A673 (cell line): ENCODE results near the gene CTDSP1. TPM values are rescaled to one million over a fixed set of nuclear protein-coding genes. Genes with fewer than 3 reads are reported as not detected.

Source experiments
- BruUV-seq: library from RNA; stranded (reverse); fragments of 400-500 nt; replicated peaks from 2 replicates; lab custom pipeline; 2021; lab: Mats Ljungman, UMichigan
- CTCF ChIA-PET: fragments of 300-600 bp; sonication (Branson Sonifier 250); formaldehyde crosslinking; loops from one replicate; lab custom pipeline; 2022; ENCODE audit warnings: antibody characterized with exemption; lab: Charles Lee
- POLR2A ChIA-PET: fragments of 300-600 bp; sonication (Branson Sonifier 250); formaldehyde crosslinking; loops from one replicate; lab custom pipeline; 2022; ENCODE audit warnings: antibody characterized with exemption; ENCODE audit not compliant: low non-redundant PET; lab: Charles Lee
- DNase-seq: peaks from one replicate; pipeline ENCODE4 v3.0.0-alpha.2; 2015; ENCODE audit warnings: low spot score
- H3K27ac ChIP-seq: fragments of 200-600 bp; sonication (generic); 2 replicates; pipeline ENCODE4 v1.5.1; 2016; ENCODE audit warnings: mixed run types, low read depth, mild to moderate bottlenecking, mixed read lengths, antibody characterized with exemption, low read length; ENCODE audit not compliant: poor library complexity, severe bottlenecking
- H3K27me3 ChIP-seq: fragments of 200-600 bp; sonication (generic); replicated peaks from 2 replicates; pipeline ENCODE4 v1.6.1; 2017; ENCODE audit warnings: mixed run types, low read depth, mild to moderate bottlenecking, mixed read lengths, antibody characterized with exemption, low read length; ENCODE audit not compliant: insufficient read depth, poor library complexity
- H3K36me3 ChIP-seq: fragments of 200-600 bp; sonication (generic); 2 replicates; pipeline ENCODE4 v1.6.1; 2016; ENCODE audit warnings: mixed run types, mild to moderate bottlenecking, mixed read lengths, antibody characterized with exemption, low read length; ENCODE audit not compliant: insufficient read depth, poor library complexity, severe bottlenecking
- H3K4me1 ChIP-seq: fragments of 200-600 bp; sonication (generic); 2 replicates; pipeline ENCODE4 v1.6.1; 2017; ENCODE audit warnings: mixed run types, mild to moderate bottlenecking, mixed read lengths, antibody characterized with exemption, low read length; ENCODE audit not compliant: insufficient read depth, poor library complexity, severe bottlenecking
- H3K4me3 ChIP-seq: fragments of 200-600 bp; sonication (generic); 2 replicates; pipeline ENCODE4 v1.5.1; 2016; ENCODE audit warnings: low read depth, mixed run types, mild to moderate bottlenecking, mixed read lengths, low read length; ENCODE audit not compliant: poor library complexity, severe bottlenecking
- H3K9me3 ChIP-seq: fragments of 200-600 bp; sonication (generic); 2 replicates; pipeline ENCODE4 v1.6.1; 2016; ENCODE audit warnings: mixed run types, low read depth, mild to moderate bottlenecking, mixed read lengths, antibody characterized with exemption, low read length; ENCODE audit not compliant: poor library complexity, severe bottlenecking
- EZH2 ChIP-seq: fragments of 200-600 bp; sonication (generic); IDR thresholded peaks from 2 replicates; pipeline ENCODE4 v1.6.1; 2017; ENCODE audit warnings: borderline replicate concordance, low read depth, mild to moderate bottlenecking, mixed read lengths, antibody characterized with exemption, low read length; ENCODE audit not compliant: poor library complexity, severe bottlenecking
- intact Hi-C: fragments of 100-400 bp; cut with micrococcal nuclease; formaldehyde crosslinking; loops from one replicate; pipeline ENCODE4 v1.10.0; 2022; ENCODE audit not compliant: unreplicated experiment
- total RNA-seq: library from RNA; stranded (reverse); gene quantifications from 2 replicates; pipeline ENCODE4 v1.2.3, GENCODE V29; 2021
- TF ChIP-seq, protein P1 (sequence below): fragments of 300-800, 200-600 bp; sonication (generic); conservative IDR thresholded peaks from 2 replicates; pipeline ENCODE4 v1.5.1; 2017; ENCODE audit warnings: low read depth, mild to moderate bottlenecking, antibody characterized with exemption, low read length, moderate library complexity, mixed read lengths

CTDSP1 gene
- total RNA-seq, 1 experiment from 2014 or later = 72.3 TPM

DNA sequence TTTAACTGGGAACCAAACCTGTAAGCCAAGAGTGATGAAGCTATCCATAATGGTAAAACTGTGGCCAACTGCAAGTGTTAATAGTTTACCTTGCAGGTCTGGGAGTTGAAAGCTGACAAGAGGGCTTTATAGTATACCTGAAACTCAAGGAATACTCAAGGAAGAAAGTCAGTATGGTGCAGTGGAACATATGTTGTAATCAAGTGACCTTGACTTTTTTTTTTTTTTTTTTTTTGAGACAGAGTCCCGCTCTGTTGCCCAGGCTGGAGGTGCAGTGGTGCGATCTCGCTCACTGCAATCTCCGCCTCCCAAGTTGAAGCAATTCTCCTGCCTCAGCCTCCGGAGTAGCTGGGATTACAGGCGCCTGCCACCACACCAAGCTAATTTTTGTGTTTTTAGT is 46.9 kb downstream of the CTDSP1 start:
- no peak overlapping the region for H3K4me3 ChIP-seq
- BruUV-seq = no TSS peak
- intact Hi-C loops = no loop called here
- ChIA-PET CTCF (no interaction called here), POLR2A (no interaction called here)
- no peaks in the 10 kb centered on the region for H3K27me3 ChIP-seq
- no peak overlapping the region for H3K27ac ChIP-seq
- TF ChIP-seq, protein P1, sequence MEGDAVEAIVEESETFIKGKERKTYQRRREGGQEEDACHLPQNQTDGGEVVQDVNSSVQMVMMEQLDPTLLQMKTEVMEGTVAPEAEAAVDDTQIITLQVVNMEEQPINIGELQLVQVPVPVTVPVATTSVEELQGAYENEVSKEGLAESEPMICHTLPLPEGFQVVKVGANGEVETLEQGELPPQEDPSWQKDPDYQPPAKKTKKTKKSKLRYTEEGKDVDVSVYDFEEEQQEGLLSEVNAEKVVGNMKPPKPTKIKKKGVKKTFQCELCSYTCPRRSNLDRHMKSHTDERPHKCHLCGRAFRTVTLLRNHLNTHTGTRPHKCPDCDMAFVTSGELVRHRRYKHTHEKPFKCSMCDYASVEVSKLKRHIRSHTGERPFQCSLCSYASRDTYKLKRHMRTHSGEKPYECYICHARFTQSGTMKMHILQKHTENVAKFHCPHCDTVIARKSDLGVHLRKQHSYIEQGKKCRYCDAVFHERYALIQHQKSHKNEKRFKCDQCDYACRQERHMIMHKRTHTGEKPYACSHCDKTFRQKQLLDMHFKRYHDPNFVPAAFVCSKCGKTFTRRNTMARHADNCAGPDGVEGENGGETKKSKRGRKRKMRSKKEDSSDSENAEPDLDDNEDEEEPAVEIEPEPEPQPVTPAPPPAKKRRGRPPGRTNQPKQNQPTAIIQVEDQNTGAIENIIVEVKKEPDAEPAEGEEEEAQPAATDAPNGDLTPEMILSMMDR = no peak
- TF ChIP-seq EZH2 = no peak
- no peaks in the 10 kb centered on the region for H3K4me1 ChIP-seq
- peaks cover 12% of the 10 kb centered on the region for H3K36me3 ChIP-seq
- no peak for DNase-seq
- H3K9me3 ChIP-seq = no peaks in the 10 kb centered on the region

DNA sequence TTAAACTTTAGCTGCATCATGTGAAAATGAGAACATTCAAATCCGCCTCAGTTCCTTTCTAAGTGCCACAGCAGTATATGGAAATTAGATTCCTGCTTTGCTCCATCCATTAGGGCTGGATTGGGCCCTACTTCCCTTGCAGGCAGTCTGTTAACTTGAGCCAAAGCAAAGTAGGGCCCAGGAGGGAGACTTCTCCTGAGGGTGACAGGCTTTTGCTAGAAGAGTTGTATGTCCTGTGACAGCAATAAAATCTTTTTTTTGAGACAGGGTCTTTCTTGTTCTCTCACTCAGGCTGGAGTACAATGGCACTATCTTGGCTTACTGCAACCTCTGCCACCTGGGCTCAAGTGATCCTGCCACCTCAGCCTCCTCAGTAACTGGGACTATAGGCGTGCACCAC is 47.4 kb downstream of the CTDSP1 start:
- Histone ChIP-seq H3K9me3 (no peaks in the 10 kb centered on the region), H3K4me1 (no peaks in the 10 kb centered on the region), H3K27ac (no peak overlapping the region), H3K4me3 (no peak overlapping the region), H3K27me3 (no peaks in the 10 kb centered on the region), H3K36me3 (peaks cover 12% of the 10 kb centered on the region)
- no peak for DNase-seq
- no TSS peak for BruUV-seq
- TF ChIP-seq, protein P1 = no peak
- TF ChIP-seq EZH2 = no peak
- ChIA-PET POLR2A (no interaction called here), CTCF (no interaction called here)
- intact Hi-C loops = no loop called here

DNA sequence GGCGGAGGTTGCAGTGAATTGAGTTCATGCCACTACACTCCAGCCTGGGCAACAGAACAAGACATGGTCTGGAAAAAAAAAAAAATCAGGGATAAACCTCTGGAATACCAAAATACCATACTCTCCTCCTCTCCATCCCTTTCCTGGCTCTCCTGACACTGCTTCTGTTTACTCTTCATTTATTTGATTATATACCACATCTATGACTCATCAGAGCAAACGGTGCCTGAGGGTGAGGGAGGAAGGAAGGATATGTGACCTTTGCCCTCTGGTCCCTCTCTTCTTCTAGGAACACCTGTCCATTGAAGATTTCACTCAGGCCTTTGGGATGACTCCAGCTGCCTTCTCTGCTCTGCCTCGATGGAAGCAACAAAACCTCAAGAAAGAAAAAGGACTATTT is 49.3 kb downstream of the CTDSP1 start:
- H3K4me1 ChIP-seq = no peaks in the 10 kb centered on the region
- H3K27ac ChIP-seq = no peak overlapping the region
- no peaks in the 10 kb centered on the region for H3K27me3 ChIP-seq
- intact Hi-C loops = no loop called here
- no peaks in the 10 kb centered on the region for H3K9me3 ChIP-seq
- peaks cover 19% of the 10 kb centered on the region for H3K36me3 ChIP-seq
- ChIA-PET POLR2A (no interaction called here), CTCF (no interaction called here)
- DNase-seq = no peak
- BruUV-seq = no TSS peak
- no peak overlapping the region for H3K4me3 ChIP-seq
- TF ChIP-seq, protein P1 = no peak
- TF ChIP-seq EZH2 = no peak
